GM23248 (cell line): Measurements from ENCODE around the gene TBC1D24.

Experiments
- EZH2 ChIP-seq: fragments of 200-600 bp; sonication (generic); IDR thresholded peaks from 2 replicates; pipeline ENCODE4 v1.6.1; 2018; ENCODE audit warnings: antibody characterized with exemption, mild to moderate bottlenecking; ENCODE audit not compliant: insufficient read depth, poor library complexity, severe bottlenecking
- EZH2phosphoT487 ChIP-seq: fragments of 200-600 bp; sonication (generic); IDR thresholded peaks from 2 replicates; pipeline ENCODE4 v1.6.1; 2018; ENCODE audit warnings: antibody characterized with exemption, moderate library complexity, mild to moderate bottlenecking, low read depth; ENCODE audit not compliant: insufficient read depth

- no peak for TF ChIP-seq EZH2phosphoT487
- TF ChIP-seq EZH2, result no peak
Observed at GRCh38 chr16:2458887-2459646, 15.9 kb upstream of the TBC1D24 start.
